Mesothelial cell of epicardium (in vitro differentiated cells): Measurements from ENCODE around the gene RIOK3. TPM values are rescaled to one million over a fixed set of nuclear protein-coding genes. Genes with fewer than 3 reads are reported as not detected.

ENCODE experiments used
- DNase-seq, 2 experiments: peaks; one replicate each; pipeline ENCODE4 v3.0.0; 2021; ENCODE audit warnings: low spot score in 2 of 2; ENCODE audit not compliant: unreplicated experiment in 2 of 2
- H3K27ac Mint-ChIP-seq: 2 replicates; pipeline ENCODE4 v1.8.0; 2021; ENCODE audit warnings: mixed read lengths
- H3K27me3 Mint-ChIP-seq: 2 replicates; pipeline ENCODE4 v1.8.0; 2021; ENCODE audit warnings: low read depth, mixed read lengths
- H3K36me3 Mint-ChIP-seq: 2 replicates; pipeline ENCODE4 v1.8.0; 2021; ENCODE audit warnings: mixed read lengths
- H3K4me1 Mint-ChIP-seq: 2 replicates; pipeline ENCODE4 v1.8.0; 2021; ENCODE audit warnings: mixed read lengths
- H3K4me3 Mint-ChIP-seq: 2 replicates; pipeline ENCODE4 v1.8.0; 2021; ENCODE audit warnings: mild to moderate bottlenecking, moderate library complexity, mixed read lengths
- H3K9me3 Mint-ChIP-seq: 2 replicates; pipeline ENCODE4 v1.8.0; 2021; ENCODE audit warnings: mixed read lengths
- total RNA-seq: library from RNA; stranded (reverse); gene quantifications from 3 replicates; pipeline ENCODE4 v1.2.1, GENCODE V29; 2021
- TF ChIP-seq, protein P1 (sequence below): fragments of 200-600 bp; sonication (generic); IDR thresholded peaks from one replicate; pipeline ENCODE4 v1.5.0; 2021; ENCODE audit warnings: antibody characterized with exemption; ENCODE audit not compliant: unreplicated experiment

Gene RIOK3
- total RNA-seq, 1 donor from 2014 or later = 44.2 TPM

- Mint-ChIP-seq H3K9me3 (no peaks in the 10 kb centered on the region), H3K27ac (peak overlapping the region; percentile 1), H3K4me1 (peaks cover 13% of the 10 kb centered on the region), H3K36me3 (peaks cover 52% of the 10 kb centered on the region), H3K4me3 (no peak overlapping the region), H3K27me3 (no peaks in the 10 kb centered on the region)
- no peak for DNase-seq
- TF ChIP-seq, protein P1, sequence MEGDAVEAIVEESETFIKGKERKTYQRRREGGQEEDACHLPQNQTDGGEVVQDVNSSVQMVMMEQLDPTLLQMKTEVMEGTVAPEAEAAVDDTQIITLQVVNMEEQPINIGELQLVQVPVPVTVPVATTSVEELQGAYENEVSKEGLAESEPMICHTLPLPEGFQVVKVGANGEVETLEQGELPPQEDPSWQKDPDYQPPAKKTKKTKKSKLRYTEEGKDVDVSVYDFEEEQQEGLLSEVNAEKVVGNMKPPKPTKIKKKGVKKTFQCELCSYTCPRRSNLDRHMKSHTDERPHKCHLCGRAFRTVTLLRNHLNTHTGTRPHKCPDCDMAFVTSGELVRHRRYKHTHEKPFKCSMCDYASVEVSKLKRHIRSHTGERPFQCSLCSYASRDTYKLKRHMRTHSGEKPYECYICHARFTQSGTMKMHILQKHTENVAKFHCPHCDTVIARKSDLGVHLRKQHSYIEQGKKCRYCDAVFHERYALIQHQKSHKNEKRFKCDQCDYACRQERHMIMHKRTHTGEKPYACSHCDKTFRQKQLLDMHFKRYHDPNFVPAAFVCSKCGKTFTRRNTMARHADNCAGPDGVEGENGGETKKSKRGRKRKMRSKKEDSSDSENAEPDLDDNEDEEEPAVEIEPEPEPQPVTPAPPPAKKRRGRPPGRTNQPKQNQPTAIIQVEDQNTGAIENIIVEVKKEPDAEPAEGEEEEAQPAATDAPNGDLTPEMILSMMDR = no peak
Observed at GRCh38 chr18:23530195-23530594, 77.1 kb downstream of the RIOK3 start.

DNA sequence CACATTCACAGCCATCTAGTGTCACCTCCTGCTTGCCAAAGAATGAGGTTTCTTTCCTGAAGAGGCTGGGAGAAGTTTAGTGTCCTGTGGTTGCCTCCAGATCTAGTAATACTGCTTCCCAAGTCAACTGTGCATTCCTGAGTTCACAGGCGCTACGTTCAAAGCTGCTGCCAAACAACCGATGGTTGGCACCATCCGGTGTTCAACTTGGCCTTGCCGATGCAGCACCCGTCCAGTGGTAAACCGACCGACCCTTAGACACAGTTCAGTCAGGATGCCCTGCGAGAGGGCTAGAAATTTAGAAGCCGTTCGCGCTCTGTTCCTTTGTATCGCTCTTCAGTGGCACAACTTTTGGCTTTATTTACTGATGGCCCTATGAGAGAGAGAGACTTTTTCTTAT, 78.8 kb downstream of the RIOK3 start:
- Mint-ChIP-seq H3K27me3 (no peaks in the 10 kb centered on the region), H3K36me3 (peaks cover 54% of the 10 kb centered on the region), H3K4me1 (peaks cover 7% of the 10 kb centered on the region), H3K9me3 (no peaks in the 10 kb centered on the region), H3K27ac (no peak overlapping the region), H3K4me3 (no peak overlapping the region)
- no peak for DNase-seq
- TF ChIP-seq, protein P1 = no peak

Other genes starting within 250 kb of the RIOK3 start
- gene RMC1, start 50.2 kb downstream of the RIOK3 start, total RNA-seq = 18.8 to 20.0 TPM (median 19.4 TPM) in 3 replicates
- gene NPC1, start 133.2 kb downstream of the RIOK3 start, total RNA-seq = 35.5 to 39.9 TPM (median 35.8 TPM) in 3 replicates
- 2.3 to 2.9 TPM (median 2.4 TPM) in 3 replicates for gene ANKRD29, start 209.6 kb downstream of the RIOK3 start, total RNA-seq
- gene LAMA3, start 236.2 kb downstream of the RIOK3 start, total RNA-seq = 6.1 to 7.4 TPM (median 6.7 TPM) in 3 replicates